Spinal cord (tissue), 4 donors: ENCODE measurements around the gene C6orf15. TPM values are rescaled to one million over a fixed set of nuclear protein-coding genes. Genes with fewer than 3 reads are reported as not detected.

Experiments used
- polyA plus RNA-seq, 2 donors: library from polyadenylated mRNA; unstranded; fragments of 120-200 nt; gene quantifications; one replicate each; pipeline ENCODE4 v1.2.1, GENCODE V29; 2013; ENCODE audit not compliant: insufficient read length in 2 of 2
- small RNA-seq: library from RNA; depleted of rRNA; stranded (forward); fragments of <200 nt; gene quantifications from one replicate; pipeline ENCODE3, GENCODE V24; 2014; ENCODE audit warnings: low replicate concordance
- total RNA-seq, 2 donors: library from RNA; depleted of rRNA in 1 of 2; stranded (reverse); fragments of 120-200 nt in 1 of 2; fragments of >200 nt in 1 of 2; gene quantifications; one replicate each; pipeline versions ENCODE4 v1.2.3 to v1.2.4, GENCODE V29; 2013 to 2014

Gene C6orf15
- total and polyA plus RNA-seq, 4 donors: not detected

Small RNA genes within 50 kb of the gene (small RNA-seq; reads per million reads assigned to genes)
- gene POLR2LP1 (not detected), gene RNU6-1133P (not detected)

Other genes with a start within 250 kb of the C6orf15 start
- 100 to 1,000 TPM; 143 to 146 TPM for gene DDR1, start 228.1 kb downstream of the C6orf15 start, total RNA-seq
- gene DDR1, start 228.1 kb downstream of the C6orf15 start, polyA plus RNA-seq: 100 to 1,000 TPM; 426 to 452 TPM
- 10 to 100 TPM; 20.6 to 28.1 TPM for gene GTF2H4, start 204.4 kb downstream of the C6orf15 start, total RNA-seq
- gene GTF2H4, start 204.4 kb downstream of the C6orf15 start, polyA plus RNA-seq: 10 to 100 TPM; 42.0 to 48.4 TPM
- gene VARS2, start 198.3 kb downstream of the C6orf15 start, total RNA-seq: 10 to 100 TPM; 20.3 to 48.5 TPM
- 100 to 1,000 TPM in 1 of 2 donors, 10 to 100 TPM in 1; 93.0 to 117 TPM for gene VARS2, start 198.3 kb downstream of the C6orf15 start, polyA plus RNA-seq
- not detected for gene SFTA2, start 180.4 kb downstream of the C6orf15 start, total RNA-seq
- gene SFTA2, start 180.4 kb downstream of the C6orf15 start, polyA plus RNA-seq: under 1 TPM in 1 of 2 donors, not detected in 1; 0.53 TPM
- not detected for gene MUCL3, start 171.6 kb downstream of the C6orf15 start, total RNA-seq
- gene MUCL3, start 171.6 kb downstream of the C6orf15 start, polyA plus RNA-seq: under 1 TPM in 1 of 2 donors, not detected in 1; 0.06 TPM
- not detected for gene MUC21, start 128.9 kb downstream of the C6orf15 start, total RNA-seq
- under 1 TPM in 1 of 2 donors, not detected in 1; 0.08 TPM for gene MUC21, start 128.9 kb downstream of the C6orf15 start, polyA plus RNA-seq
- gene MUC22, start 102.1 kb downstream of the C6orf15 start, total RNA-seq: not detected
- gene MUC22, start 102.1 kb downstream of the C6orf15 start, polyA plus RNA-seq: not detected
- under 1 TPM in 1 of 2 donors, not detected in 1; 0.99 TPM for gene PSORS1C1, start 2.2 kb upstream of the C6orf15 start, total RNA-seq
- gene PSORS1C1, start 2.2 kb upstream of the C6orf15 start, polyA plus RNA-seq: under 1 TPM; 0.38 to 0.40 TPM
- not detected for gene CDSN, start 7.9 kb upstream of the C6orf15 start, total RNA-seq
- gene CDSN, start 7.9 kb upstream of the C6orf15 start, polyA plus RNA-seq: under 1 TPM in 1 of 2 donors, not detected in 1; 0.09 TPM
- gene PSORS1C2, start 26.5 kb upstream of the C6orf15 start, total RNA-seq: not detected
- not detected for gene PSORS1C2, start 26.5 kb upstream of the C6orf15 start, polyA plus RNA-seq
- gene CCHCR1, start 45.2 kb upstream of the C6orf15 start, total RNA-seq: 10 to 100 TPM; 16.4 to 26.2 TPM
- gene CCHCR1, start 45.2 kb upstream of the C6orf15 start, polyA plus RNA-seq: 10 to 100 TPM; 21.1 to 29.9 TPM
- gene TCF19, start 46.0 kb upstream of the C6orf15 start, total RNA-seq: 10 to 100 TPM; 10.1 to 18.7 TPM
- 10 to 100 TPM; 13.9 to 17.5 TPM for gene TCF19, start 46.0 kb upstream of the C6orf15 start, polyA plus RNA-seq
- under 1 TPM; 0.22 to 0.59 TPM for gene POU5F1, start 58.1 kb upstream of the C6orf15 start, total RNA-seq
- 1 to 10 TPM; 1.1 to 1.2 TPM for gene POU5F1, start 58.1 kb upstream of the C6orf15 start, polyA plus RNA-seq
- gene HLA-C, start 159.5 kb upstream of the C6orf15 start, total RNA-seq: 10 to 100 TPM; 24.9 to 66.1 TPM
- gene HLA-C, start 159.5 kb upstream of the C6orf15 start, polyA plus RNA-seq: 10 to 100 TPM; 56.3 to 62.7 TPM
- gene HLA-B, start 244.6 kb upstream of the C6orf15 start, total RNA-seq: 100 to 1,000 TPM; 134 to 168 TPM
- 100 to 1,000 TPM; 126 to 189 TPM for gene HLA-B, start 244.6 kb upstream of the C6orf15 start, polyA plus RNA-seq